OCI-LY7 (cell line): ENCODE data around the gene CFAP99. TPM values are rescaled to one million over a fixed set of nuclear protein-coding genes. Genes with fewer than 3 reads are reported as not detected.
A peak's percentile ranks its signal among the peaks of the same experiment; 100 is the strongest.
"Not testable (repeated sequence)": the region's sequence is repeated elsewhere in the genome, so short reads cannot be mapped to it uniquely, and the experiment has no call there.

Experiments
- BruUV-seq: library from RNA; stranded (reverse); fragments of 400-500 nt; replicated peaks from 2 replicates; lab custom pipeline; 2021; lab: Mats Ljungman, UMichigan
- CTCF ChIA-PET: fragments of 300-600 bp; sonication (Branson Sonifier 250); formaldehyde crosslinking; loops from one replicate; lab custom pipeline; 2022; ENCODE audit warnings: antibody characterized with exemption; ENCODE audit not compliant: unreplicated experiment; lab: Charles Lee
- POLR2A ChIA-PET: fragments of 300-600 bp; sonication (Branson Sonifier 250); formaldehyde crosslinking; loops from one replicate; lab custom pipeline; 2022; ENCODE audit warnings: antibody characterized with exemption; lab: Charles Lee
- DNase-seq: peaks from one replicate; pipeline ENCODE4 v3.0.0-alpha.2; 2015; ENCODE audit warnings: low spot score
- H2AFZ ChIP-seq: fragments of 200-600 bp; sonication (generic), shearing (Covaris generic); 2 replicates; pipeline ENCODE4 v1.6.1; 2014; ENCODE audit warnings: mild to moderate bottlenecking, antibody characterized with exemption, low read length, moderate library complexity
- H3K27ac ChIP-seq: fragments of 200-600 bp; sonication (generic); 2 replicates; pipeline ENCODE4 v1.5.1; 2014; ENCODE audit warnings: mixed run types, low read depth, mild to moderate bottlenecking, moderate library complexity, low read length, inconsistent platforms; ENCODE audit not compliant: poor library complexity, severe bottlenecking
- H3K36me3 ChIP-seq: fragments of 200-600 bp; sonication (generic); 2 replicates; pipeline ENCODE4 v1.6.1; 2014; ENCODE audit warnings: mild to moderate bottlenecking, antibody characterized with exemption, low read length, moderate library complexity, mixed read lengths; ENCODE audit not compliant: insufficient read depth
- H3K4me1 ChIP-seq: fragments of 200-600 bp; sonication (generic); 2 replicates; pipeline ENCODE4 v1.5.1; 2014; ENCODE audit warnings: mild to moderate bottlenecking, low read length; ENCODE audit not compliant: insufficient read depth, poor library complexity, severe bottlenecking
- H3K4me2 ChIP-seq: fragments of 200-600 bp; sonication (generic); 2 replicates; pipeline ENCODE4 v1.6.1; 2014; ENCODE audit warnings: mild to moderate bottlenecking, low read length
- H3K4me3 ChIP-seq: fragments of 200-600 bp; sonication (generic); 2 replicates; pipeline ENCODE4 v1.5.1; 2014; ENCODE audit warnings: mild to moderate bottlenecking, low read depth, low read length; ENCODE audit not compliant: poor library complexity, severe bottlenecking
- H3K79me2 ChIP-seq: fragments of 200-600 bp; sonication (generic); 2 replicates; pipeline ENCODE4 v1.6.1; 2016; ENCODE audit warnings: low read depth, mild to moderate bottlenecking, low read length, moderate library complexity, mixed read lengths; ENCODE audit not compliant: insufficient read depth
- H3K9me2 ChIP-seq: fragments of 200-600 bp; sonication (generic); 2 replicates; pipeline ENCODE4 v1.6.1; 2016; ENCODE audit warnings: mild to moderate bottlenecking, low read length, mixed read lengths; ENCODE audit not compliant: insufficient read depth
- H3K9me3 ChIP-seq: fragments of 200-600 bp; sonication (generic); 2 replicates; pipeline ENCODE4 v1.6.1; 2014; ENCODE audit warnings: mild to moderate bottlenecking, mixed run types, low read length, mixed read lengths
- H4K20me1 ChIP-seq: fragments of 200-600 bp; sonication (generic); 2 replicates; pipeline ENCODE4 v1.6.1; 2014; ENCODE audit warnings: mild to moderate bottlenecking, antibody characterized with exemption, low read length, moderate library complexity, mixed read lengths; ENCODE audit not compliant: insufficient read depth
- EZH2phosphoT487 ChIP-seq: fragments of 200-600 bp; sonication (generic); IDR thresholded peaks from 2 replicates; pipeline ENCODE4 v1.6.1; 2018; ENCODE audit warnings: low read depth, borderline replicate concordance, mild to moderate bottlenecking, mixed run types, antibody characterized with exemption, low read length, moderate library complexity, mixed read lengths
- intact Hi-C: fragments of 100-400 bp; cut with micrococcal nuclease; formaldehyde crosslinking; loops from one replicate; pipeline ENCODE4 v1.10.0; 2022; ENCODE audit not compliant: unreplicated experiment
- total RNA-seq, 2 experiments: library from RNA; depleted of rRNA in 1 of 2; stranded (reverse); fragments of >200 nt in 1 of 2; shearing (Covaris generic) in 1 of 2; gene quantifications; 2 replicates each; pipeline ENCODE4 v1.2.3, GENCODE V29; 2014 to 2022
- TF ChIP-seq, protein P1 (sequence below): fragments of 200-600 bp; sonication (generic); conservative IDR thresholded peaks from 2 replicates; pipeline ENCODE4 v1.5.1; 2014; ENCODE audit warnings: mild to moderate bottlenecking, antibody characterized with exemption, low read length, moderate library complexity, mixed read lengths

The CFAP99 gene
- total RNA-seq, 2 experiments from 2014 or later: not detected

DNA sequence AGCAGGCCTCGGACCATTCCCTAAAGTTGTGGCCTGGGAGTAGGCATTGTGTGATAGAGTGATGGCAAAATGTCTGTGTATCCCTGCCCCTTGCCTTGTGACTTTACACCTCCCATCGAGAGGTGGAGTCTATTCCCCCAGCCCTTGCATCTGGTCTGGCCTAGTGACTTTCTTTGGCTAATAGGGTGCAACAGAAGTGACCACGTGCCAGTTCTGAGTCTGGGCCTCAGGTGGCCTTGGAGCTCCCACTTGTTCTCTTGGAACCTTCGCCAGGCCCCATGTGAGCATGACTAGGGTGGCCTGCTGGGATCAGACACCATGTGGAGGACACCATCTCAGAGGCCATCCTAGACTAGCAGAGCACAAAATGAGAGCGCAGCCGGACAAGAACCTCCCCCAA is 46.3 kb downstream of the CFAP99 start:
- Histone ChIP-seq H3K27ac (no peak overlapping the region), H3K4me1 (peaks cover 24% of the 10 kb centered on the region), H3K79me2 (peaks cover 20% of the 10 kb centered on the region), H4K20me1 (peaks cover 2% of the 10 kb centered on the region), H3K9me2 (no peaks in the 10 kb centered on the region), H3K9me3 (no peaks in the 10 kb centered on the region), H3K4me3 (no peak overlapping the region), H2AFZ (no peak overlapping the region), H3K4me2 (no peak overlapping the region), H3K36me3 (peaks cover 3% of the 10 kb centered on the region)
- BruUV-seq: no TSS peak
- no peak for TF ChIP-seq EZH2phosphoT487
- TF ChIP-seq, protein P1, sequence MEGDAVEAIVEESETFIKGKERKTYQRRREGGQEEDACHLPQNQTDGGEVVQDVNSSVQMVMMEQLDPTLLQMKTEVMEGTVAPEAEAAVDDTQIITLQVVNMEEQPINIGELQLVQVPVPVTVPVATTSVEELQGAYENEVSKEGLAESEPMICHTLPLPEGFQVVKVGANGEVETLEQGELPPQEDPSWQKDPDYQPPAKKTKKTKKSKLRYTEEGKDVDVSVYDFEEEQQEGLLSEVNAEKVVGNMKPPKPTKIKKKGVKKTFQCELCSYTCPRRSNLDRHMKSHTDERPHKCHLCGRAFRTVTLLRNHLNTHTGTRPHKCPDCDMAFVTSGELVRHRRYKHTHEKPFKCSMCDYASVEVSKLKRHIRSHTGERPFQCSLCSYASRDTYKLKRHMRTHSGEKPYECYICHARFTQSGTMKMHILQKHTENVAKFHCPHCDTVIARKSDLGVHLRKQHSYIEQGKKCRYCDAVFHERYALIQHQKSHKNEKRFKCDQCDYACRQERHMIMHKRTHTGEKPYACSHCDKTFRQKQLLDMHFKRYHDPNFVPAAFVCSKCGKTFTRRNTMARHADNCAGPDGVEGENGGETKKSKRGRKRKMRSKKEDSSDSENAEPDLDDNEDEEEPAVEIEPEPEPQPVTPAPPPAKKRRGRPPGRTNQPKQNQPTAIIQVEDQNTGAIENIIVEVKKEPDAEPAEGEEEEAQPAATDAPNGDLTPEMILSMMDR: no peak
- ChIA-PET CTCF (no interaction called here), POLR2A (no interaction called here)
- intact Hi-C loops: loop anchor here (10.0 kb wide), 3 partner anchors 470 to 750 kb away; partner anchors contain the start of genes GRK4, NOP14 and SLBP
- no peak for DNase-seq

DNA sequence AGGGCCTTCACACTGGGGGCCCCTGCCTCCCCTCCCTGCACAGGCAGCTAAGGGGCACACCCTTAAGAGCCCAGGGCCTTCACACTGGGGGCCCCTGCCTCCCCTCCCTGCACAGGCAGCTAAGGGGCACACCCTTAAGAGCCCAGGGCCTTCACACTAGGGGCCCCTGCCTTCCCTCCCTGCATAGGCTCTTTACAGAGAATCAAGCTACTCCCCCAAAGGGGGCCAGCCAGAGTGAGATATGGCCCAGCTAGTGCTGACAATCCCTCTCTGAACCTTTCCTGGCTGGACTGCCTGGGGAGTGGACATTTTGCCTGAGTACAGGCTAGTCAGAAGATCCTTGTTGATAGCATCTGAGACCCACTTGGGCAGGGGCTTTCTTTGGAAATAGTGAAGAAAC is 46.8 kb downstream of the CFAP99 start:
- DNase-seq, CTCF ChIA-PET, H3K9me2 ChIP-seq, H3K4me2 ChIP-seq, H4K20me1 ChIP-seq, H2AFZ ChIP-seq, H3K27ac ChIP-seq, H3K4me3 ChIP-seq, H3K36me3 ChIP-seq, BruUV-seq, H3K9me3 ChIP-seq: not testable (repeated sequence)
- intact Hi-C loops: loop anchor here (10.0 kb wide), 3 partner anchors 469 to 751 kb away; partner anchors contain the start of genes GRK4, NOP14 and SLBP
- peaks cover 25% of the 10 kb centered on the region for H3K79me2 ChIP-seq
- peaks cover 26% of the 10 kb centered on the region for H3K4me1 ChIP-seq
- POLR2A ChIA-PET: interaction anchor here (0.7 to 1.2 kb wide), 3 partner anchors 65 to 205 kb away, joined by 3 read pairs; no protein-coding TSS in a partner anchor

DNA sequence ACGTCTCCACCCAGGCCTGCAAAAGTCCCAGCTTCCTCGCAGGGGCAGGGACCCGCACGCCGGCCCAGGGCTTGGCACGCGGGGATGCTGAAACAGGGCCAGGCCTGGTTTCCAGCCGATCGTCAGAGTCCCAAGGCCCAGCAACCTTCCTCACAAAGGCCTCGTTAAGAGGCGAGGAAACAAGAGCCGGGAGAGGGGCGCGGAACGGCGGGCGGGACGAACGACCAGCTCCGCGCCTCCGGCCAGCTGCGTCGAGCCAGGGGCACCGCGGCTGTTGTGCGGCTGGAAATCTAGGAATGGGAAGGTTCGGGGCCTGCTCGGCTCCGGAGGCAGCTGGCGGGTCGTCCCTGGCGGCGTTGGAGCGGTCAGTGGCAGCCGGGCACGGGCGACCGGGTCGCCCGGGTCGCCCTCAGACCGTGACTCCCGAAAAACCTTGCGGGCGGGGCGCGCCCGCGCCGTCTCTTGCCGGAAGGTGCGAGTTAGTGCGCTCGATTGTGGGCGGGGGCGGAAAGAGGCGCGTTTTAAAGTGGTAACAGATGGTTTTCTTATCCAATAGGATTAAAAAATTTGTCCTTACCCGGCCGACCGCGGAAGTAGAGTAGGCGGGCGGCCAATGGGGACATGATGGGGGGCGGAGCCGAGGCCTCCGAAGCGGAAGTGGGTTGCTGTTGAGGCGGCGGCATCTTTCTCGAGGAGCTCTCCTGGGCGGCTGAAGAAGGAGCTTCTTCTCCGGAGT is 49.9 kb downstream of the CFAP99 start, which contains the start of gene RNF4:
Gene RNF4 (plus strand): TSS at position 651 of the 736 bp plus-strand sequence. CDS start 21,388 bp downstream, outside the sequence.
- Histone ChIP-seq H3K36me3 (peaks cover 38% of the 10 kb centered on the region), H3K79me2 (peaks cover 56% of the 10 kb centered on the region), H3K9me2 (no peaks in the 10 kb centered on the region), H3K4me1 (peaks cover 24% of the 10 kb centered on the region), H4K20me1 (peaks cover 28% of the 10 kb centered on the region), H3K4me2 (peak within 1 kb of the TSS; percentile 92), H3K4me3 (peak within 1 kb of the TSS; percentile 92), H2AFZ (peak within 1 kb of the TSS; percentile 72), H3K27ac (peak within 1 kb of the TSS; percentile 92), H3K9me3 (peaks cover 7% of the 10 kb centered on the region; the same call in 1 of the 2 replicates)
- intact Hi-C loops: loop anchor here (1.0 to 10.0 kb wide), 6 partner anchors 17 to 754 kb away; partner anchors contain the start of genes FAM193A, GRK4, HAUS3 and NOP14
- BruUV-seq: no TSS peak
- ChIA-PET CTCF (interaction anchor here (0.6 kb wide), 1 partner anchor 27 kb away, joined by 10 read pairs; no protein-coding TSS in a partner anchor), POLR2A (interaction anchor here (0.6 to 2.2 kb wide), 12 partner anchors 12 to 374 kb away, joined by 3 to 11 read pairs (median 4); partner anchors contain the start of gene FAM193A)
- TF ChIP-seq, protein P1: no peak
- no peak for TF ChIP-seq EZH2phosphoT487
- DNase-seq: peak; percentile 98
